EH (cell line): ENCODE measurements around the gene DENND1B.
A peak's percentile ranks its signal among the peaks of the same experiment; 100 is the strongest.
"Not testable (repeated sequence)": the region's sequence is repeated elsewhere in the genome, so short reads cannot be mapped to it uniquely, and the experiment has no call there.

Experiments used
- DNase-seq: peaks from one replicate; pipeline ENCODE4 v3.0.0-alpha.2; 2015; ENCODE audit warnings: low read depth

DENND1B gene

GRCh38 chr1:197622371-197622770, 152.9 kb downstream of the DENND1B start:
- no peak for DNase-seq

GRCh38 chr1:197621761-197622160, 153.5 kb downstream of the DENND1B start:
- no peak for DNase-seq

DNA sequence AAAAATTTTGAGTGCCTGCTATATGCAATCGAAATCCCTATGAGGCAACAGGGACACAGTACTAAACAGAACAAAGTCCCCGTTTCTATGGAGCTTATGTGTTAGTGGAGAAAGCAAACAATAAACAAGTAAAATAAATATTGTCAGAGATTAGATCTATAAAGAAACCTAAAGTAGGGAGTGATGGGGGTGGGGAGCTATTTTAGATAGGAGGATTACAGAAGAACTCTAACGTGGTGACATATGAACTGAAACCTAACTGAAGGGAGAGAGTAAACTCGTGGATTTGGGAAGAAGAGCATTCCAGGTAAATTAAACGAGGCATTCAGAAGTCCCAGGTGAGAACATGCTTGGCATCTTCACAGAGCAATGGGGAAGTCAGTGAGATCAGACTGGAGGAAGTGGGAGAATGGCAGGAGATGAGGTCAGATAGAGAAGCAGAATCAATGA, 154.5 kb downstream of the DENND1B start:
- DNase-seq: no peak

DNA sequence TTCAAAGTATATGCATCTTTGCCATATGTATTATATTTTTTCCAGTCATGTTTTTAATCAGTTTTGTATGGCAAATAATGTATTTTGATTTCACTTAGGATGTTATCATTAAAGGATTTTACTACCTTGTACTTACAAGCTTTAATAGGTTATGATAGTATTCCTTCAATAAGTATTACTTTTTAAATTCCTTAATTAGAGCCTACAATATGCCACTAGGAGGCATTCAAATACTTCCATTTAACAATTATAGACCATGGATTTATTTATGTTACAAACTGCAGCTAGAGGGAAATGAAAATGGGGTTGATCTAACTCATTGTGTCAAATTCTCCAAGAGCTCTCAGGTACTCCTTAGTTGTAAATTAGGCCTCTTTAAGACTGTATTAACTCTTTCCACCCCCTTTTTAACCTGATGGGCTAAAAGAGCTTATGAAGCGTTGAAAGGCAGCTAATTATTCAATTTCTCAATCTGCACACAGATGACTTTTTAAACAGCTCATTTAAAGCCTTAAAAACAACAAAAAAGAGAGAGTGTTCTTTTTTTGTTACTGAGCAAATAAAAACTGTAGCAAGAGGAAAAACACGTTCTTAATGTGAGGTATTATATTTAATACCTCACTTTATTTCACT, 156.2 kb downstream of the DENND1B start:
- DNase-seq: peak; percentile 49

DNA sequence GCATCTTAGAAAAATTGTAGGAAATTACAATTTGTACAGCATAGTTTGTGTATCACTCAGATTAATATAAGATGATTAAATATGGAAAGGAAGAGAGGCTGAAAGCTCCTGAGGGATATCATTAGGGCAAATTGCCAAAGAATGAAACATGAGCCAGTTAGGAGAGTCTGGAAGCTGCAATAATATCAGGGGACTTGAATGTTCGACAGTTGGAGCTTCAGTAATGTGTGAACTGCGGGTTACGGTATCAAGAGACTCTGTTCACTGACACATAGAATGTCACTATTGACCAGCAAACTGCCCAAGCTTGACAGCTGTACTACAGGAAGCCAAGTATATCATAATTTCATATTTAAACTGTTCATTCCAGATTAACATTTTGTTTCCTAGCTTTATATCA, 157.2 kb downstream of the DENND1B start:
- DNase-seq: peak; percentile 28

- DNase-seq: no peak
Observed at GRCh38 chr1:197615693-197616011, 159.6 kb downstream of the DENND1B start.

DNA sequence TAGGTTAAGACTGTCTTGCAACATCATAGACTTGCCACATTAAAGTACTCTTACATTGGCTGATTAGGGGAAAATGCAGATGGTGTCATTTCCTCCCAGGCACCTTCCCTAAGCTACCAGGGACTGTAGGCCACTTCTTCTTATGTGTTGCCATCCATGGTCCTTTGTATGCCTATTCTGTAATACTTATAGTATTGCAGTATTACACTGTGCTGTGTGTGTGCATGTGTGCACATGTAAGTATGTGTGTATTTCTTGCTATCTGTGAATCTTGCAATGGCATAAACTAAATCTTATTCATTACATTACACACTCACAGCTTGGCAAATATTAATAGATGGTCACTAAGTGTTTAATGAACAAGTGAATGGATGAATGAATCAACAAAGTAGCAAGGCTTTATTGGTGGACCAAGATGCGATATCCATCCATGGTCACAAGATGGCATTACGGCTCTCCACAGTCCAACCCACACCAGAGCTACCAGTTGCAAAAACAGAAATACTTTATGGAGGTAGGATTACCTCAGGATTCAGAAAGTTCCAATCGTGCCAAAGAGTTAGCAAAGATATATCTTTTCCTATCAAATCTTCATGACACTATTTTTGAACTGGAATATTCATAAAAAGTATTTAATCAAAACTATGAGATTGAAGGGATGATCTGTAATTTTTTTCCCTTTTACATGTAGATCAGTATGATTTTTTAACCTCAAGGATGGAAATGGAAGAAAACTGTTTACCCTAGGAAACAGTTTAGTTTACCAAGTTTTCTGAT, 160.2 kb downstream of the DENND1B start:
- DNase-seq: peak; percentile 55

GRCh38 chr1:197606168-197606845, 169.0 kb downstream of the DENND1B start:
- no peak for DNase-seq

DNA sequence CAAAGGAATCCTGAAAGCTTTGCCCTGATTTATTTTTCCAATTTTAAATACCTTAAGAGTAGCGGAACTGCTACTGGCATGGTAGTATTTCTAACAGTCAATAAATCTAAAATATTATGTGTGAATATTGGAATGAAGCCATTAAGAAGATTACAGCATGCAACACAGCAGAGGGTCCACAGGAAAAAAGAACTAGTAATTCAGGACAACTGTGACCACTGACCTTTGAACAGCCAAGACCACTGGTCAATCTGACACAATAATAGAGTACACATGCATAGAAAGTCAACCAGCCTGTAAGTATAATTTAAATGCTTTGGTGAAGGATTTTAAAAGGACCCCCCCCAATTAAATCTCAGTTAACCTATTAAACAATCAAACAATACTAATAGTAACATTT, 171.0 kb downstream of the DENND1B start:
- no peak for DNase-seq

DNA sequence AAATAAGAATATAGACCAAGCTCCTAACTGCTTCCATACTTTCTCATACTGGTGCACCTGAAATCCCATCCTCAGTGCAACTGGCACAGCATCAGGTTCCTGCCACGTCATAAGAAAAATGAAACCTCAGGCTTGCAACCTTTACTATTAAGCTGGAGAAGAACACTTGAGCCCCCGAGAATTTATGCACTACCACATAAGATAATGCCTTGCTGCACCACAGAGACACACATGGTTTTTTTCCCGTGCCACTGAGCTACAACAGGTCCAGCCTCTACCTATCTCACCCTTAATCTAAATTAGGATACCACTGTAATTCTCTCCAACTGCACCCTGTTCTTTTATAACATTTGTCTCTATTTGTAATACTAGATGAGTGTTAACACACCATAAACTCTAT, 174.5 kb downstream of the DENND1B start:
- no peak for DNase-seq

GRCh38 chr1:197599789-197600188, 175.5 kb downstream of the DENND1B start:
- DNase-seq: no peak

DNA sequence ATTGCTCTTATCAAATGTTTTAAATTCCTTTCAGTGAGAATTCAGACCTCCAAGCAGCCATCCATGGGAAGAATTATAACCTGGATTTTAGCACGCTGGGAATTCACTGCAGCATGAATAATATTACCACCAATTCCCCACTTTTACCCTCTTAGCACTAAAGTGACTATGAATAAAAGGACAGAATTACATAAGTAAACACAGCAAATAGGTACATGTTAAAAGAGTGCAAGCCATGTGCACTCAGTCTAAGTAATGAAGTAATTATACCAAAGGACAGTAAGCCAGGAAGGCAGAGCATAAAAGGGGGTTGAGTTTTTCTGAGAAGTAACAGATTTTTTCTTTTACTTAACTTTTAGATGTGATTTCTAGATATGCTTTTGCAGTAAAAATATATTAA, 176.3 kb downstream of the DENND1B start:
- no peak for DNase-seq

DNA sequence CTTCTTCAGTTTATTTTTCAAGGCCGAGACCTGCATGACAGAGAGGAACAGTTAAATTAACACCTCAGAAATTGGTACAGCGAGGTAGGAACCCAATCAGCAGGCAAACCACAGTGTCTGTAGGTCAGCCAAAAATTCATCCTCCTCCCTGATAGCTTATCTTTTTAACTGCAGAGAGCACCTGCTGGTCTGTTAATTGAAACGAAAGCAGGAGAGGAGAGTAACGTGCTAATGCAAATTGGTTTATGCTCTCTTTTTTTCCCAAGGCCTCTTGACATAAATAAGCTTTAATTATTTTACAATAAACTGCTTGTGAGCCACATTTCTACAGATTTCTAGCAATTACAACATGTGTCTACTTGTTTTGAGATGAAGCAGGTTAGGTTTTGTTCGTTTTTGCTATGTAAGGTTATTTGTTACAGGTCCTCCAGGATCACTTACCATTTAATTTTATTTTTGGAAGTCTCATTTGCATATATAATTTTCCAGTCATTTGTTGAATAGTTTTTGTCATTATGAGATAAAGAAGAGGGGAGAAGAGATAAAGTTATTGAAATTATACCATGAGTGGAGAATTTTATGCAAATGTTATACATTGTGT, 179.9 kb downstream of the DENND1B start:
- no peak for DNase-seq

GRCh38 chr1:197590687-197591086, 184.6 kb downstream of the DENND1B start:
- DNase-seq: no peak

DNA sequence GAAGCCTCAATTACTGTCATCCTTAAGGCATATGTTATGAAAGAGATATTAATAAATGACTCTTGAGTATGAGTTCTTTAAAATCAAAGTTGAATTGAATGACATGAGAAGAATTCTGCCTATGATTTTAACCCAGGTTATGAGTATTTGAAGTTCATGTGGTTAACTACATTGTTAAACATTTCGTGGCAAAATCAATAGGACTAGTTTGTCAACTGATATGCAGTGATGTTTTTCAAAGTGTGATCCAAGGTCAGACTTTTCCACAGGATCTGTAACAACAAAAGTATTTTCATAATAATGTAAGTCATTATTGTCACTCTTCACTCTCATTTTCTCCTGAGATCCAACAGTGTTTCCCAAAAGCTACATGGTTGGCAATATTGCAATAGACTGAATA, 189.5 kb downstream of the DENND1B start:
- DNase-seq: no peak

DNA sequence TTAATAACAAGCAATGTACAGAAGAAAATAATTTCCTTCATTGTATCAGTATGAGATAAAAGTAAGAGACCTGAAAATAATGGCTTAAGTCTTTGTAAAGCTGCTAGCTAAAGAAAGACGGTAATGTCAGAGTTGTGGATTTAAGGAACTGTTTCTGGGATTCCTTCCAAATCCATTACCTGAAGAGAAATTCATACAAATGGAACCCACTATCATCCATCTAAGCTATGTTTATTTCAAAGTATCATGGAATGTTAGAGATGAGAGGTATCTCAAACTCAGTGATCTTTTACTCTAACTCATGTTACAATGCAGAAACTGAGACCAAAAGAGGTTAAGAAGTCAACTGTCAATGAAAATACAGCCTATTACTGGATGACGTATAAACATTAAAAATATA, 197.7 kb downstream of the DENND1B start:
- DNase-seq: no peak

DNA sequence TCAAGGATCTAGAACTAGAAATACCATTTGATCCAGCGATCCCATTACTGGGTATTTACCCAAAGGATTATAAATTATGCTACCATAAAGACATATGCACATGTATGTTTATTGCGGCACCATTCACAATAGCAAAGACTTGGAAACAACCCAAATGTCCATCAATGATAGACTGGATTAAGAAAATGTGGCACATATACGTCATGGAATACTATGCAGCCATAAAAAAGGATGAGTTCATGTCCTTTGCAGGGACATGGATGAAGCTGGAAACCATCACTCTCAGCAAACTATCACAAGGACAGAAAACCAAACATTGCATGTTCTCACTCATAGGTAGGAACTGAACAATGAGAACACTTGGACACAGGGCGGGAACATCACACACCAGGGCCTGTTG, 199.7 kb downstream of the DENND1B start:
- DNase-seq: not testable (repeated sequence)

- DNase-seq: no peak
Observed at GRCh38 chr1:197572169-197572568, 203.1 kb downstream of the DENND1B start.

GRCh38 chr1:197567442-197567841, 207.8 kb downstream of the DENND1B start:
- no peak for DNase-seq

DNA sequence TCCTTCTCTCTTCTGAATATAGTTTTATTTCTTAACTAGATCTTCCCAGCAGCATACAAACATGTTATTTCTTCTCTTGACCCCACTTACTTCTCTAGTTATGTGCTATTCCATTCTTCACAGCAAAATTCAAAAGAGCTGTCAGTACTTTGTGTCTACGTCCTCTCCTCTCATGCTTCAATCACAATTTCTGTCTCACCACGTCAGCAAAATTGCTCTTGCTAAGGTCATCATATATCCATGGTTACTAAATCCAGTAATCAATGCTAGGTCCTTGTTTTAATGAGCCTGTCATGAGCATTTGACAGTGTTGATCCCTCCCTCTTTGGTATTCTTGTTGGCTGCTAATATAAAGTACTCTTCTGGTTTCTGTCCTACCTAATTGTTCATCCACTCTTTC, 214.2 kb downstream of the DENND1B start:
- DNase-seq: no peak

DNA sequence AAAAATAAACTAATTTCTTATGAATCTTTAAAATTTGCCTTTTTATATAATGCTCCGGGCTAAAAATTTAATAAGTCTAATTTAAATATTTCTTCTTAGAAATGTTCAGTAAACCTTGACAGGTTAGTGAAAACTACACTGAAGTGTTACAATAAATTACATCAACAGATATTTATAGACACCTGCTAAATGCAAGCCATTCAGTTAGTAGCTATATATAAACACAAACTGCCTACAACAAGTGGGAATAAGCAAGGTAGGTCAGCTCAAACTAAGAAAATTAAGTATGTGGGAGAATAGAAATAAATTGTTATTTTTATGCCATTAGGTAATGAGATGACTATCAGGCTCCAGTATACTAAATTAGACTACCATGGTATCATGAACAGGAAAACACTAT, 215.6 kb downstream of the DENND1B start:
- no peak for DNase-seq

DNA sequence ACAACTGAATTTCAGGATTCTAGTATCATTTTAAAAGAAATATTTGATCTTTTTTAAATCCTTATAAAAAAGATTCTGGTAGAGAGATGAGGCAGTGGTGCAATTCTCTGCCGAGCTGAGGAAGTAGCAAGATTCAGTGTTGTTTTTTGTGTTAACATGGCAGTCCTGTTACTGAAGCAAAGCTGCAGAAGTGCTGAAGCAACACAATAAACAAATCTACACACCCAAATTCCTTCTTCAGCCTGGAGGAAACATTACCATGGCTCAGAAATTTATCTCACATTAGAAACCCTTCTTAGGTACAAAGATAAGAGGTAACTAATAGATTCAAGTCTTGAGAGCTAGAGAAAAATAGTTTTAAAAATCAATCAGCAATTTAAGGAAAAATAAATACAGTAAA, 216.0 kb downstream of the DENND1B start:
- no peak for DNase-seq

GRCh38 chr1:197557302-197557701, 218.0 kb downstream of the DENND1B start:
- peak; percentile 52 for DNase-seq
